ENCODE results near the gene GJC1. TPM values are rescaled to one million over a fixed set of nuclear protein-coding genes. Genes with fewer than 3 reads are reported as not detected.

GJC1 gene
- total RNA-seq, 1 experiment from 2014 or later: 31.6 TPM

- Histone ChIP-seq H3K27me3 (replicated peaks; ENCODE audit: insufficient read depth, low read depth, low read length, poor library complexity) (no peaks in the 10 kb centered on the region), H3K36me3 (ENCODE audit: insufficient read depth, low read length, poor library complexity, severe bottlenecking) (no peaks in the 10 kb centered on the region), H3K27ac (ENCODE audit: low read depth, low read length, poor library complexity, severe bottlenecking) (no peak overlapping the region), H3K4me1 (ENCODE audit: insufficient read depth, low read length, poor library complexity, severe bottlenecking) (no peaks in the 10 kb centered on the region), H3K4me3 (ENCODE audit: low read depth, low read length, poor library complexity, severe bottlenecking) (no peak overlapping the region), H3K9me3 (ENCODE audit: low read depth, low read length, poor library complexity, severe bottlenecking) (no peaks in the 10 kb centered on the region)
- POLR2A ChIA-PET (ENCODE audit: low non-redundant PET): no interaction called here
- TF ChIP-seq EZH2 (IDR thresholded peaks at IDR 0.05; ENCODE audit: borderline replicate concordance, low read depth, low read length, poor library complexity, severe bottlenecking): no peak
- TF ChIP-seq, protein P1, sequence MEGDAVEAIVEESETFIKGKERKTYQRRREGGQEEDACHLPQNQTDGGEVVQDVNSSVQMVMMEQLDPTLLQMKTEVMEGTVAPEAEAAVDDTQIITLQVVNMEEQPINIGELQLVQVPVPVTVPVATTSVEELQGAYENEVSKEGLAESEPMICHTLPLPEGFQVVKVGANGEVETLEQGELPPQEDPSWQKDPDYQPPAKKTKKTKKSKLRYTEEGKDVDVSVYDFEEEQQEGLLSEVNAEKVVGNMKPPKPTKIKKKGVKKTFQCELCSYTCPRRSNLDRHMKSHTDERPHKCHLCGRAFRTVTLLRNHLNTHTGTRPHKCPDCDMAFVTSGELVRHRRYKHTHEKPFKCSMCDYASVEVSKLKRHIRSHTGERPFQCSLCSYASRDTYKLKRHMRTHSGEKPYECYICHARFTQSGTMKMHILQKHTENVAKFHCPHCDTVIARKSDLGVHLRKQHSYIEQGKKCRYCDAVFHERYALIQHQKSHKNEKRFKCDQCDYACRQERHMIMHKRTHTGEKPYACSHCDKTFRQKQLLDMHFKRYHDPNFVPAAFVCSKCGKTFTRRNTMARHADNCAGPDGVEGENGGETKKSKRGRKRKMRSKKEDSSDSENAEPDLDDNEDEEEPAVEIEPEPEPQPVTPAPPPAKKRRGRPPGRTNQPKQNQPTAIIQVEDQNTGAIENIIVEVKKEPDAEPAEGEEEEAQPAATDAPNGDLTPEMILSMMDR (conservative IDR thresholded peaks at IDR 0.05; ENCODE audit: low read depth, low read length): no peak
- CTCF ChIA-PET: interaction anchor here (0.6 kb wide), 1 partner anchor 269 kb away, joined by 4 read pairs; no protein-coding TSS in a partner anchor
- DNase-seq (ENCODE audit: low spot score): no peak
- intact Hi-C loops (cut with micrococcal nuclease; ENCODE audit: unreplicated experiment): no loop called here
- BruUV-seq (replicated peaks): no TSS peak
Observed at GRCh38 chr17:44780161-44780560, 49.9 kb downstream of the GJC1 start.

GRCh38 chr17:44779211-44780025 lies 50.7 kb downstream of the GJC1 start:
- Histone ChIP-seq H3K27ac (ENCODE audit: low read depth, low read length, poor library complexity, severe bottlenecking) (no peak overlapping the region), H3K4me1 (ENCODE audit: insufficient read depth, low read length, poor library complexity, severe bottlenecking) (no peaks in the 10 kb centered on the region), H3K27me3 (replicated peaks; ENCODE audit: insufficient read depth, low read depth, low read length, poor library complexity) (no peaks in the 10 kb centered on the region), H3K36me3 (ENCODE audit: insufficient read depth, low read length, poor library complexity, severe bottlenecking) (no peaks in the 10 kb centered on the region), H3K9me3 (ENCODE audit: low read depth, low read length, poor library complexity, severe bottlenecking) (no peaks in the 10 kb centered on the region), H3K4me3 (ENCODE audit: low read depth, low read length, poor library complexity, severe bottlenecking) (peak overlapping the region; percentile 21)
- POLR2A ChIA-PET (ENCODE audit: low non-redundant PET): interaction anchor here (0.5 to 0.7 kb wide), 2 partner anchors 86 to 211 kb away, joined by 3 read pairs; no protein-coding TSS in a partner anchor
- TF ChIP-seq, protein P1 (conservative IDR thresholded peaks at IDR 0.05; ENCODE audit: low read depth, low read length): peak; percentile 69
- no peak for TF ChIP-seq EZH2 (IDR thresholded peaks at IDR 0.05; ENCODE audit: borderline replicate concordance, low read depth, low read length, poor library complexity, severe bottlenecking)
- DNase-seq (ENCODE audit: low spot score): peak; percentile 64
- CTCF ChIA-PET: interaction anchor here (0.6 kb wide), 1 partner anchor 270 kb away, joined by 4 read pairs; no protein-coding TSS in a partner anchor
- BruUV-seq (replicated peaks): no TSS peak
- intact Hi-C loops (cut with micrococcal nuclease; ENCODE audit: unreplicated experiment): loop anchor here (5.0 to 10.0 kb wide), 3 partner anchors 243 to 353 kb away; partner anchors contain the start of gene PLCD3

DNA sequence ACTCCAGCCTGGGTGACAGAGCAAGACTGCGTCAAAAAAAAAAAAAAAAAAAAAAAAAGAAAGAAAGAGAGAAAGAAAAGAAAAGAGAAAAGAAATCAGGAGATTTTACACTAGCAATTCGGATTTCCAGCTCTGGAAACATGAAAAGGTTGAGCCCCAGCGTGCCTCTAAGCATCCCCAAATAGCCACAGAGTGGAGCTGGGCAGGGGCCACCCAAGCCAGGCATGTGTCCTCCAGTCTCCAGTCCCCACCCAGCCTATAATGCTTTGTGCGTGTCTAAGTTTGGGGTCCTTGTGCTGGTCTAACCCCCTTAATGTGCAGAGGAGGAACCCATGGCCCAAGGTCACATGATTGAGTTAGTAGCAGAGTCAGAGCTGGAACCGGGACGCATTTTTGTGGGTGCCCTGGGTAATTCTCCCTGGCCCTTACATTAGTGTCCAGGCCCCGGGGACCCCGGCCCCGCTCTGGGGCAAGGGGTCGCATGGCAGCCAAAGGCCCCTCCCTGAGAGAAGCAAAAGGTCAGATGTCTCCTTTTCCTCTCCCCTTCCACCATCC lies 51.4 kb downstream of the GJC1 start:
- Histone ChIP-seq H3K4me3 (ENCODE audit: low read depth, low read length, poor library complexity, severe bottlenecking) (peak overlapping the region; percentile 21), H3K27me3 (replicated peaks; ENCODE audit: insufficient read depth, low read depth, low read length, poor library complexity) (no peaks in the 10 kb centered on the region), H3K9me3 (ENCODE audit: low read depth, low read length, poor library complexity, severe bottlenecking) (no peaks in the 10 kb centered on the region), H3K4me1 (ENCODE audit: insufficient read depth, low read length, poor library complexity, severe bottlenecking) (no peaks in the 10 kb centered on the region), H3K36me3 (ENCODE audit: insufficient read depth, low read length, poor library complexity, severe bottlenecking) (no peaks in the 10 kb centered on the region), H3K27ac (ENCODE audit: low read depth, low read length, poor library complexity, severe bottlenecking) (no peak overlapping the region)
- intact Hi-C loops (cut with micrococcal nuclease; ENCODE audit: unreplicated experiment): loop anchor here (5.0 to 10.0 kb wide), 3 partner anchors 244 to 354 kb away; partner anchors contain the start of gene PLCD3
- ChIA-PET CTCF (interaction anchor here (0.6 kb wide), 1 partner anchor 138 kb away, joined by 17 read pairs; no protein-coding TSS in a partner anchor), POLR2A (ENCODE audit: low non-redundant PET) (no interaction called here)
- no peak for DNase-seq (ENCODE audit: low spot score)
- BruUV-seq (replicated peaks): no TSS peak
- TF ChIP-seq EZH2 (IDR thresholded peaks at IDR 0.05; ENCODE audit: borderline replicate concordance, low read depth, low read length, poor library complexity, severe bottlenecking): no peak
- TF ChIP-seq, protein P1 (conservative IDR thresholded peaks at IDR 0.05; ENCODE audit: low read depth, low read length): no peak
